ENCODE measurements around the gene ORAI3.

The ORAI3 gene

GRCh38 chr16:30963925-30964511 is 15.2 kb downstream of the ORAI3 start:
- Histone ChIP-seq H3K27ac (ENCODE audit: poor library complexity, severe bottlenecking) (no peak overlapping the region), H3K36me3 (ENCODE audit: low read depth) (peaks cover 94% of the 10 kb centered on the region), H3K4me1 (ENCODE audit: insufficient read depth, poor library complexity, severe bottlenecking) (no peaks in the 10 kb centered on the region), H3K4me3 (ENCODE audit: severe bottlenecking) (no peak overlapping the region), H3K9me3 (ENCODE audit: severe bottlenecking) (no peaks in the 10 kb centered on the region), H3K27me3 (ENCODE audit: insufficient read depth, poor library complexity, severe bottlenecking) (no peaks in the 10 kb centered on the region)
- ATAC-seq (ENCODE audit: low read depth) (no peak), DNase-seq (ENCODE audit: low spot score) (no peak)
- TF ChIP-seq, protein P1, sequence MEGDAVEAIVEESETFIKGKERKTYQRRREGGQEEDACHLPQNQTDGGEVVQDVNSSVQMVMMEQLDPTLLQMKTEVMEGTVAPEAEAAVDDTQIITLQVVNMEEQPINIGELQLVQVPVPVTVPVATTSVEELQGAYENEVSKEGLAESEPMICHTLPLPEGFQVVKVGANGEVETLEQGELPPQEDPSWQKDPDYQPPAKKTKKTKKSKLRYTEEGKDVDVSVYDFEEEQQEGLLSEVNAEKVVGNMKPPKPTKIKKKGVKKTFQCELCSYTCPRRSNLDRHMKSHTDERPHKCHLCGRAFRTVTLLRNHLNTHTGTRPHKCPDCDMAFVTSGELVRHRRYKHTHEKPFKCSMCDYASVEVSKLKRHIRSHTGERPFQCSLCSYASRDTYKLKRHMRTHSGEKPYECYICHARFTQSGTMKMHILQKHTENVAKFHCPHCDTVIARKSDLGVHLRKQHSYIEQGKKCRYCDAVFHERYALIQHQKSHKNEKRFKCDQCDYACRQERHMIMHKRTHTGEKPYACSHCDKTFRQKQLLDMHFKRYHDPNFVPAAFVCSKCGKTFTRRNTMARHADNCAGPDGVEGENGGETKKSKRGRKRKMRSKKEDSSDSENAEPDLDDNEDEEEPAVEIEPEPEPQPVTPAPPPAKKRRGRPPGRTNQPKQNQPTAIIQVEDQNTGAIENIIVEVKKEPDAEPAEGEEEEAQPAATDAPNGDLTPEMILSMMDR (IDR thresholded peaks at IDR 0.05; ENCODE audit: poor library complexity, severe bottlenecking), result no peak

- Histone ChIP-seq H3K9me3 (ENCODE audit: severe bottlenecking) (no peaks in the 10 kb centered on the region), H3K36me3 (ENCODE audit: low read depth) (peaks cover 94% of the 10 kb centered on the region), H3K4me3 (ENCODE audit: severe bottlenecking) (no peak overlapping the region), H3K27ac (ENCODE audit: poor library complexity, severe bottlenecking) (no peak overlapping the region), H3K4me1 (ENCODE audit: insufficient read depth, poor library complexity, severe bottlenecking) (no peaks in the 10 kb centered on the region), H3K27me3 (ENCODE audit: insufficient read depth, poor library complexity, severe bottlenecking) (no peaks in the 10 kb centered on the region)
- TF ChIP-seq, protein P1 (IDR thresholded peaks at IDR 0.05; ENCODE audit: poor library complexity, severe bottlenecking), result no peak
- DNase-seq (ENCODE audit: low spot score), result no peak
- ATAC-seq (ENCODE audit: low read depth), result no peak
These were observed 15.8 kb downstream of the ORAI3 start for GRCh38 chr16:30964574-30965226.

GRCh38 chr16:30965436-30965835 is 16.6 kb downstream of the ORAI3 start:
- Histone ChIP-seq H3K27ac (ENCODE audit: poor library complexity, severe bottlenecking) (no peak overlapping the region), H3K27me3 (ENCODE audit: insufficient read depth, poor library complexity, severe bottlenecking) (no peaks in the 10 kb centered on the region), H3K36me3 (ENCODE audit: low read depth) (peaks cover 94% of the 10 kb centered on the region), H3K9me3 (ENCODE audit: severe bottlenecking) (no peaks in the 10 kb centered on the region), H3K4me1 (ENCODE audit: insufficient read depth, poor library complexity, severe bottlenecking) (no peaks in the 10 kb centered on the region), H3K4me3 (ENCODE audit: severe bottlenecking) (no peak overlapping the region)
- TF ChIP-seq, protein P1 (IDR thresholded peaks at IDR 0.05; ENCODE audit: poor library complexity, severe bottlenecking), result no peak
- DNase-seq (ENCODE audit: low spot score) (no peak), ATAC-seq (ENCODE audit: low read depth) (peak; percentile 25; the same call in 1 of the 3 replicates)

DNA sequence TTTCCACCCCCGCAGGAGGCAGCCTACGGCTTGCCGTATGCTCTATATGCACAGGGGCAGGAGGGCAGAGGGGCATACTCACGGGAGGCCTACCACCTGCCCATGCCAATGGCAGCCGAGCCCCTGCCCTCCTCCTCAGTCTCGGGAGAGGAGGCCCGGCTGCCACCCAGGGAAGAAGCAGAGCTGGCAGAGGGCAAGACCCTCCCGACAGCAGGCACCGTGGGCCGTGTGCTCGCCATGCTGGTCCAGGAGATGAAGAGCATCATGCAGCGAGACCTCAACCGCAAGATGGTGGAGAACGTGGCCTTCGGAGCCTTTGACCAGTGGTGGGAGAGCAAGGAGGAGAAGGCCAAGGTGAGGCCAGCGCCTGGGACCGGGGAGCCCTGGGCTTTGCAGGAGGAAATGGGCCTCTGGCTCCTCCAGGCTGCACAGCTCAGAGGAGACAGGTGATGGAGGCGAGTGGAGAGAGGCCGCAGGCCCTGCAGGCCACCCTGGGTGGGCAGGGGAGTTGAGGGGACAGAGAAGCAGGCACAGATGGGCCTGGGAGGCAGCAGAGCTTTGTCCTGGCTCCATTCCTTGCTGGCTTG is 17.3 kb downstream of the ORAI3 start:
- H3K27me3 ChIP-seq (ENCODE audit: insufficient read depth, poor library complexity, severe bottlenecking), result no peaks in the 10 kb centered on the region
- TF ChIP-seq, protein P1 (IDR thresholded peaks at IDR 0.05; ENCODE audit: poor library complexity, severe bottlenecking), result no peak
- H3K36me3 ChIP-seq (ENCODE audit: low read depth), result peaks cover 95% of the 10 kb centered on the region
- no peak overlapping the region for H3K4me3 ChIP-seq (ENCODE audit: severe bottlenecking)
- no peak overlapping the region for H3K27ac ChIP-seq (ENCODE audit: poor library complexity, severe bottlenecking)
- ATAC-seq (ENCODE audit: low read depth), result no peak
- no peak for DNase-seq (ENCODE audit: low spot score)
- H3K4me1 ChIP-seq (ENCODE audit: insufficient read depth, poor library complexity, severe bottlenecking), result no peaks in the 10 kb centered on the region
- H3K9me3 ChIP-seq (ENCODE audit: severe bottlenecking), result no peaks in the 10 kb centered on the region

GRCh38 chr16:30967795-30968194 is 18.9 kb downstream of the ORAI3 start:
- H3K36me3 ChIP-seq (ENCODE audit: low read depth), result peaks cover 92% of the 10 kb centered on the region
- TF ChIP-seq, protein P1 (IDR thresholded peaks at IDR 0.05; ENCODE audit: poor library complexity, severe bottlenecking), result no peak

More at GRCh38 chr16:30967795-30968194, 18.9 kb downstream of the ORAI3 start:
- ATAC-seq (ENCODE audit: low read depth) (no peak), DNase-seq (ENCODE audit: low spot score) (no peak)
- no peak overlapping the region for H3K27ac ChIP-seq (ENCODE audit: poor library complexity, severe bottlenecking)
- H3K9me3 ChIP-seq (ENCODE audit: severe bottlenecking), result no peaks in the 10 kb centered on the region
- no peaks in the 10 kb centered on the region for H3K4me1 ChIP-seq (ENCODE audit: insufficient read depth, poor library complexity, severe bottlenecking)
- no peak overlapping the region for H3K4me3 ChIP-seq (ENCODE audit: severe bottlenecking)
- no peaks in the 10 kb centered on the region for H3K27me3 ChIP-seq (ENCODE audit: insufficient read depth, poor library complexity, severe bottlenecking)

Measured in RWPE2 (cell line).